ENCODE results near the gene NFKBIB. TPM values are rescaled to one million over a fixed set of nuclear protein-coding genes. Genes with fewer than 3 reads are reported as not detected.

Gene NFKBIB
- total and polyA plus RNA-seq, 2 of the 8 experiments (the other 6 are each of a cell fraction or from before 2014, with no cell fraction given), result 37.3 to 44.1 TPM

- Histone ChIP-seq H3K14ac (ENCODE audit: insufficient read length) (no peak overlapping the region), H3K27ac (ENCODE audit: low read depth, low read length) (no peak overlapping the region)
Observed at GRCh38 chr19:38891771-38892170, 8.0 kb upstream of the NFKBIB start.

More at GRCh38 chr19:38891771-38892170, 8.0 kb upstream of the NFKBIB start:
- H3K56ac ChIP-seq (replicated peaks; ENCODE audit: insufficient read length, low read depth, low read length), result no peak overlapping the region
- no peak overlapping the region for H2AFZ ChIP-seq (ENCODE audit: low read length)
- H3K18ac ChIP-seq (ENCODE audit: extremely low read depth, low read length), result no peak overlapping the region; the same call in 1 of the 2 replicates
- no peak overlapping the region for H2BK20ac ChIP-seq (ENCODE audit: low read length)
- H3K4me1 ChIP-seq (replicated peaks in 1 of 4; ENCODE audit: control insufficient read depth in 3 of 4, insufficient read depth in 4 of 4, low read length in 3 of 4), result no peaks in the 10 kb centered on the region
- 86% methylated on average over 6 of the region's 6 CpGs; no CpG with 5 or more reads in 1 of the 2 experiments for WGBS, 2 experiments (ENCODE audit: extremely low coverage in 1 of 2, insufficient coverage in 1 of 2, insufficient read length in 1 of 2, insufficient replicate concordance in 2 of 2, low coverage in 1 of 2, low lambda C conversion rate in 2 of 2, missing lambda C conversion rate in 1 of 2)
- H4K5ac ChIP-seq (ENCODE audit: insufficient read length, low read depth, low read length), result no peak overlapping the region
- no peaks in the 10 kb centered on the region for H3K23me2 ChIP-seq (ENCODE audit: low read depth, low read length)
- H3K9me3 ChIP-seq (ENCODE audit: insufficient read depth in 2 of 2, low read depth in 1 of 2, low read length in 1 of 2), result no peaks in the 10 kb centered on the region
- H3K36me3 ChIP-seq (ENCODE audit: control insufficient read depth in 2 of 4, insufficient read depth in 4 of 4, low read length in 3 of 4), result no peaks in the 10 kb centered on the region
- no peak overlapping the region for H3K4ac ChIP-seq (replicated peaks; ENCODE audit: insufficient read length, low read depth, low read length)
- H3K23ac ChIP-seq (ENCODE audit: insufficient read length), result no peak overlapping the region
- H3K79me1 ChIP-seq (ENCODE audit: low read depth, low read length), result no peaks in the 10 kb centered on the region
- no peak overlapping the region for H3K4me3 ChIP-seq (ENCODE audit: extremely low read depth in 1 of 4, insufficient read depth in 2 of 4, low read depth in 3 of 4, low read length in 4 of 4)
- H4K20me1 ChIP-seq (replicated peaks in 1 of 2; ENCODE audit: control insufficient read depth in 1 of 2, insufficient read depth in 2 of 2, low read length in 2 of 2), result peaks cover 0 to 2% of the 10 kb centered on the region in 2 experiments
- no peak overlapping the region for H2AK5ac ChIP-seq (ENCODE audit: low read depth, low read length)
- ChIA-PET POLR2A (ENCODE audit: partially characterized antibody) (interaction anchor here (0.7 kb wide), 1 partner anchor 14 kb away, joined by 3 read pairs; the partner anchor contains the start of gene RINL), CTCF (ENCODE audit: partially characterized antibody) (no interaction called here)
- TF ChIP-seq KDM5A (IDR thresholded peaks at IDR 0.05; ENCODE audit: low read length) (no peak), POLR2A (IDR thresholded peaks at IDR 0.05; ENCODE audit: control extremely low read depth in 1 of 2, low read depth in 2 of 2, low read length in 2 of 2) (no peak), RNF2 (IDR thresholded peaks at IDR 0.05; ENCODE audit: borderline replicate concordance, low read depth, low read length, missing control alignments, poor library complexity, severe bottlenecking) (no peak), CTCF (IDR thresholded peaks at IDR 0.05; ENCODE audit: control extremely low read depth in 1 of 3, insufficient read depth in 1 of 3, low read depth in 1 of 3, low read length in 3 of 3) (no peak)
- no peak overlapping the region for H3K4me2 ChIP-seq (ENCODE audit: insufficient read depth in 1 of 2, low read depth in 2 of 2, low read length in 2 of 2)
- no peak overlapping the region for H4K8ac ChIP-seq (ENCODE audit: extremely low read depth, insufficient read depth, low read length)
- FAIRE-seq (no peak), DNase-seq (ENCODE audit: low read depth in 1 of 2, low spot score in 2 of 2) (no peak)
- H3K79me2 ChIP-seq (ENCODE audit: control insufficient read depth in 1 of 2, insufficient read depth in 2 of 2, low read length in 2 of 2), result no peaks in the 10 kb centered on the region
- 0 out of 2 replicates have a peak overlapping the region, but pooled peaks have one; percentile 61 for H2BK15ac ChIP-seq (ENCODE audit: low read length)
- no peak overlapping the region for H4K91ac ChIP-seq (replicated peaks; ENCODE audit: insufficient read length, low read length)
- no peak overlapping the region for H2BK5ac ChIP-seq (ENCODE audit: low read depth, low read length)
- H3K27me3 ChIP-seq (replicated peaks in 1 of 4; ENCODE audit: control insufficient read depth in 3 of 4, extremely low read depth in 1 of 4, insufficient read depth in 3 of 4, low read length in 3 of 4), result no peaks in the 10 kb centered on the region
- no peak overlapping the region for H2BK12ac ChIP-seq (ENCODE audit: low read depth, low read length)
- H3K9ac ChIP-seq (replicated peaks in 1 of 4; ENCODE audit: extremely low read depth in 1 of 4, low read depth in 3 of 4, low read length in 3 of 4), result no peak overlapping the region; a peak in 1 of 7 replicates
- no peak overlapping the region for H2BK120ac ChIP-seq (replicated peaks; ENCODE audit: low read depth, low read length)

Measured in H1 (cell line).